Neutrophil (primary cell): ENCODE results near the gene SOX18.

Experiments used
- H3K27ac ChIP-seq: fragments of 200-600 bp; sonication (generic); 2 replicates; pipeline ENCODE4 v1.5.1; 2016; ENCODE audit warnings: mild to moderate bottlenecking, moderate library complexity
- H3K27me3 ChIP-seq: fragments of 200-600 bp; sonication (generic); 2 replicates; pipeline ENCODE4 v1.6.0; 2016; ENCODE audit warnings: mild to moderate bottlenecking
- H3K36me3 ChIP-seq: fragments of 200-600 bp; sonication (generic); 2 replicates; pipeline ENCODE4 v1.5.1; 2017
- H3K4me1 ChIP-seq, 2 experiments: fragments of 200-600 bp in 1 of 2; sonication (generic) in 1 of 2; 1 replicate in 1 of 2; 2 replicates in 1 of 2; pipeline versions ENCODE4 v1.5.1 to v1.6.1; 2013 to 2016; ENCODE audit warnings: low read depth in 1 of 2, low read length in 1 of 2, mild to moderate bottlenecking in 1 of 2, moderate library complexity in 1 of 2; ENCODE audit not compliant: control insufficient read depth in 1 of 2, insufficient read depth in 1 of 2
- H3K4me3 ChIP-seq, 2 experiments: fragments of 200-600 bp in 1 of 2; sonication (generic) in 1 of 2; 1 replicate in 1 of 2; 2 replicates in 1 of 2; pipeline ENCODE4 v1.5.1; 2013 to 2016; ENCODE audit warnings: low read depth in 1 of 2, low read length in 1 of 2, mild to moderate bottlenecking in 1 of 2, moderate library complexity in 1 of 2
- H3K9me3 ChIP-seq: fragments of 200-600 bp; sonication (generic); 2 replicates; pipeline ENCODE4 v1.5.1; 2016
- TF ChIP-seq, protein P1 (sequence below): fragments of 200-600 bp; sonication (generic); IDR thresholded peaks from 2 replicates; pipeline ENCODE4 v1.5.1; 2016; ENCODE audit warnings: antibody characterized with exemption

SOX18 gene

DNA sequence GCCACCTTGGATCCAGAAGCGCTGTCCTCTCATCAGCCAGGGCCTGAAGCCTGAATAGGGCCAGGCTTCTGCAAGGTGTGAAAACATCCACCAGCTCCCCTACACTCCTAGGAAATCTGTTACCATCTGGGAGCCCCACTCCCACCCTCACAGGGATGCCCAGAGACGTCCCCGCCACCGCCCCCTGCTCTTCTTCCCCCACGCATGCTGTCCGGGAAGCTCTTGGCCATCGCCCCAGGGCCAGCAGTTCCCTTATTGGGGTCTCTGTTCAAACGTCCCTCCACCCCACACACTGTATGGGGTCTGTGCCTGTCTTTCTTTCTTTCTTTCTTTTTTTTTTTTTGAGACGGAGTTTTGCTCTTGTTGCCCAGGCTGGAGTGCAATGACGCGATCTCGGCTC is 26.1 kb upstream of the SOX18 start:
- H3K4me1 ChIP-seq, result peaks cover 55 to 57% of the 10 kb centered on the region in 2 experiments
- H3K9me3 ChIP-seq, result peaks cover 5% of the 10 kb centered on the region
- peak overlapping the region; percentile 99 for H3K27ac ChIP-seq
- peak overlapping the region; percentile 17 to 18 for H3K4me3 ChIP-seq
- TF ChIP-seq, protein P1, sequence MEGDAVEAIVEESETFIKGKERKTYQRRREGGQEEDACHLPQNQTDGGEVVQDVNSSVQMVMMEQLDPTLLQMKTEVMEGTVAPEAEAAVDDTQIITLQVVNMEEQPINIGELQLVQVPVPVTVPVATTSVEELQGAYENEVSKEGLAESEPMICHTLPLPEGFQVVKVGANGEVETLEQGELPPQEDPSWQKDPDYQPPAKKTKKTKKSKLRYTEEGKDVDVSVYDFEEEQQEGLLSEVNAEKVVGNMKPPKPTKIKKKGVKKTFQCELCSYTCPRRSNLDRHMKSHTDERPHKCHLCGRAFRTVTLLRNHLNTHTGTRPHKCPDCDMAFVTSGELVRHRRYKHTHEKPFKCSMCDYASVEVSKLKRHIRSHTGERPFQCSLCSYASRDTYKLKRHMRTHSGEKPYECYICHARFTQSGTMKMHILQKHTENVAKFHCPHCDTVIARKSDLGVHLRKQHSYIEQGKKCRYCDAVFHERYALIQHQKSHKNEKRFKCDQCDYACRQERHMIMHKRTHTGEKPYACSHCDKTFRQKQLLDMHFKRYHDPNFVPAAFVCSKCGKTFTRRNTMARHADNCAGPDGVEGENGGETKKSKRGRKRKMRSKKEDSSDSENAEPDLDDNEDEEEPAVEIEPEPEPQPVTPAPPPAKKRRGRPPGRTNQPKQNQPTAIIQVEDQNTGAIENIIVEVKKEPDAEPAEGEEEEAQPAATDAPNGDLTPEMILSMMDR, result no peak
- H3K36me3 ChIP-seq, result peaks cover 60% of the 10 kb centered on the region
- H3K27me3 ChIP-seq, result no peaks in the 10 kb centered on the region

DNA sequence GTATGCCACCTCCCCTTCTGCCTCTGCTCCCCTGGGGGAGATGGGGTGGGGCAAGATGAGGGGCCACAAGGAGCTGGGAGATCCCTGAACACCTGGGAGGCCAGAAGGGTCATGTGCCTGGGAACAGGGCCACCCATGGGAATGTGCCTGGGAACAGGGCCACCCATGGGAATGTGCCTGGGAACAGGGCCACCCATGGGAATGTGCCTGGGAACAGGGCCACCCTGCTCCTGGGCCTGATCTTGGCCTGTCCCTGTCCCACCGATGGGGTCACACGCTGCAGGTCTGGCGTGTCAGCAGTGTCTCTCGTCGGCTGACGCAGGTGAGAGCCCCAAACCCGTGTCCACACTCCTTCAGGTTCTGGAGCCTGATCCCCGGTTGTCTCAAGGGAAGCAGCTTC is 25.5 kb upstream of the SOX18 start:
- Histone ChIP-seq H3K36me3 (peaks cover 60% of the 10 kb centered on the region), H3K27ac (peak overlapping the region; percentile 99), H3K4me1 (peaks cover 53 to 54% of the 10 kb centered on the region in 2 experiments), H3K4me3 (peak overlapping the region; percentile 3 to 18), H3K9me3 (peaks cover 5% of the 10 kb centered on the region), H3K27me3 (no peaks in the 10 kb centered on the region)
- TF ChIP-seq, protein P1, result no peak

DNA sequence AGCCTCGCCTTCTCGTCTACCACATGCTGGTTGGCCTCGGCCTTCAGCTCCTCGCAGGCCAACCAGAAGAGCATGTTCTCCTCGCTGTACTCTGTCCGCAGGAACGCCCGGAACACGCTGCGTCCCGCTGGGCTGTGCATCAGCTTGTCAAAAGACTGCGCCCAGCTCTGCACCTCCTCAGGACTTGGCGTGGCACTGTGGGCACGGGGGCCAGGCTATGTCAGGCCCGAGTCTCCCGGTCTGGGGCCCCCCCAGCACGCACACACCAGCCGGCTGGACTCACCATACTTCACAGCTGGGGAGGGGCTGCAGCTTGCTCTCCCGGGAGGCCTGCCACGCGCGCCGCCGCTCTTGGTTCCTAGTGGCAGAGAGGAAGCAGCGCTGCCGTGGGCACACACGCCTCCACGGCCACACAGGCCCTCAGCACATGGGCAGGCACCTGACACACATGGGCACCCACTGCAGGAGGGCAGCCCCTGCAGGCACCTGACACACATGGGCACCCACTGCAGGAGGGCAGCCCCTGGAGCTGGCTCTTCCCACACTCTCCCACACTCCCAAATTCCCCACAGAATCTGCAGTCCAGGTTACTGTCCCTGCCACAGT is 24.8 kb upstream of the SOX18 start:
- H3K4me1 ChIP-seq, result peaks cover 60 to 61% of the 10 kb centered on the region in 2 experiments
- TF ChIP-seq, protein P1, result no peak

DNA sequence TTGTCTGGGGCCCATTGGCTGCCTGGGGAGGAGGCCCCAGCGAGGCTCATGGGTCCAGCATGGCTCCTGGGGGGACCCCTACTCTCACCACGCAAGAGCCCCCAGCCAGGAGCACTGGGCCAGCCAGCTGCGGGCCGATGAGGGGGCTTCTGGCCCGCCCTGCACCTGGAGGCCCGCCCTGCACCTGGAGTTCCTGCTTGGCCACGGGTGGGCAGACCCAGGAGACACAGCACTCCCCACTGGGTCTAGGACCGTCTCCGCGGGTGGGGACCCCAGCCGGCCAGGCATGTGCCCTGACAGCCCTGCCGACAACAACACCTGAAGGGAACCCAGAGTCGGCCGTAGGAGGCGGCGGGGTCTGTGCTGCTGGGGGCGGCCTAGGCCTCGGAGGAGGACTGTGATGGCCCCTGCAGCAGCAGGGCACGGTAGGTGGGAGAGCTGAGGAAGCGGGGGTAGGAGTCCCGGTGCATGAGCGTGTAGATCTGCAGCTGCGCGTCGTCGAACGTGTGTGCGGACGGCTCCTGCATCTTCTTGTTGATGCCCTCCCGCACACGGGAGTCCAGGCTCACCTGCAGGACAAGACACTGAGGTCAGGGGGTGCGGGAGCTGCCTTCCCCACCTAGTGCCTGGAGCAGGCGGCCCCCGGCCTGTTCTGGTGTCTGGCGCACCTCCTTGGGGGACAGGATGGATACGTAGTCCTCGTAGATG is 24.2 kb upstream of the SOX18 start:
- Histone ChIP-seq H3K4me1 (peaks cover 62% of the 10 kb centered on the region in 2 experiments), H3K27ac (peak overlapping the region; percentile 99), H3K4me3 (no peak overlapping the region), H3K27me3 (no peaks in the 10 kb centered on the region), H3K9me3 (peaks cover 5% of the 10 kb centered on the region), H3K36me3 (peaks cover 60% of the 10 kb centered on the region)
- TF ChIP-seq, protein P1, result no peak

More for the DNA sequence above, 24.8 kb upstream of the SOX18 start:
- Histone ChIP-seq H3K27ac (peak overlapping the region; percentile 99), H3K36me3 (peaks cover 60% of the 10 kb centered on the region), H3K4me3 (no peak overlapping the region), H3K9me3 (peaks cover 5% of the 10 kb centered on the region), H3K27me3 (no peaks in the 10 kb centered on the region)

DNA sequence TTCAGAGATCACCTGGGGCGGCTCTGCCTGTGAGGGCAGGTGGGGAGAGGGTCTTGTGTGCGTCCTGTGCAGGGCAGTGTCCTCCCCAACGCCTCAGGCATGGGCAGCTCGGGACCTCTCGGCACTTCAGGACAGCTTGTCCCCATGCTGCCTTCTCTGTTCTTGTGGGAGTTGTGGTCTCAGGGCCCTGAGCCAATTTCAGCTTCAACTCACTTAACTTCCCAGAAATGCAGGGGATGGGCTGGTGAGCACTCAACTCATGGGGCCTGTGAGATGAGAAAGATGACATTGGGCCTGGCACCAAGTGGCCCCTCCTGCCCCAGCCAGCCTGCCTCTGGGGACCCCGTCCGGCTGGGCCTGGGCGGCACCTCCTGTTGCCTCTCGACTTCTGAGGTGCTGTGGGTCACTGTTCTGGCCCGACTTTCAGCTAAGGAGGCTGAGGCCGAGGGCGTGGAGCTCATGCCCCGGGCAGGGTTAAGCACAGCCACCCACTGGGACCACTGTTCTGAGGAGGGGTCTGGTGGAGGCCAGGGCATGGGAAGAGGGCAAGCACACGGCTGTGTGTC is 23.1 kb upstream of the SOX18 start:
- peak overlapping the region; percentile 99 for H3K27ac ChIP-seq
- H3K27me3 ChIP-seq, result no peaks in the 10 kb centered on the region
- TF ChIP-seq, protein P1, result no peak

More for the DNA sequence above, 23.1 kb upstream of the SOX18 start:
- Histone ChIP-seq H3K36me3 (peaks cover 58% of the 10 kb centered on the region), H3K4me1 (peaks cover 52 to 64% of the 10 kb centered on the region in 2 experiments), H3K9me3 (peaks cover 5% of the 10 kb centered on the region), H3K4me3 (no peak overlapping the region)
